PC-9 (cell line): Measurements from ENCODE around the gene NMRK2. TPM values are rescaled to one million over a fixed set of nuclear protein-coding genes. Genes with fewer than 3 reads are reported as not detected.

Experiments used
- BruUV-seq: library from RNA; stranded (reverse); fragments of 400-500 nt; replicated peaks from 2 replicates; lab custom pipeline; 2021; lab: Mats Ljungman, UMichigan
- CTCF ChIA-PET: fragments of 300-600 bp; sonication (Branson Sonifier 250); formaldehyde crosslinking; loops from one replicate; lab custom pipeline; 2022; ENCODE audit warnings: antibody characterized with exemption; lab: Charles Lee
- POLR2A ChIA-PET: fragments of 300-600 bp; sonication (Branson Sonifier 250); formaldehyde crosslinking; loops from one replicate; lab custom pipeline; 2022; ENCODE audit warnings: antibody characterized with exemption; ENCODE audit not compliant: unreplicated experiment; lab: Charles Lee
- DNase-seq, 2 experiments: peaks; one replicate each; pipeline versions ENCODE4 v3.0.0 to v3.0.0-alpha.2; 2015 to 2022; ENCODE audit warnings: mixed read lengths in 1 of 2
- H2AFZ ChIP-seq: fragments of 200-600 bp; sonication (generic); 2 replicates; pipeline ENCODE4 v1.8.1; 2017; ENCODE audit warnings: antibody characterized with exemption
- H3F3A ChIP-seq: fragments of 200-600 bp; sonication (generic); 2 replicates; pipeline ENCODE4 v1.8.1; 2017; ENCODE audit warnings: antibody characterized with exemption, mild to moderate bottlenecking, low read depth; ENCODE audit not compliant: insufficient read depth
- H3K27ac ChIP-seq: fragments of 200-600 bp; sonication (generic); 2 replicates; pipeline ENCODE4 v1.6.1; 2016; ENCODE audit warnings: mixed run types
- H3K27me3 ChIP-seq: fragments of 200-600 bp; sonication (generic); 2 replicates; pipeline ENCODE4 v1.6.1; 2016; ENCODE audit warnings: low read depth, mixed run types; ENCODE audit not compliant: insufficient read depth
- H3K36me3 ChIP-seq: fragments of 200-600 bp; sonication (generic); 2 replicates; pipeline ENCODE4 v1.6.1; 2016; ENCODE audit warnings: low read depth, mixed run types
- H3K4me1 ChIP-seq: fragments of 200-600 bp; sonication (generic); replicated peaks from 2 replicates; pipeline ENCODE4 v1.6.1; 2016; ENCODE audit warnings: mixed run types; ENCODE audit not compliant: insufficient read depth
- H3K4me2 ChIP-seq: fragments of 200-600 bp; sonication (generic); 2 replicates; pipeline ENCODE4 v1.6.1; 2017; ENCODE audit warnings: mixed run types
- H3K4me3 ChIP-seq: fragments of 200-600 bp; sonication (generic); 2 replicates; pipeline ENCODE4 v1.6.1; 2016; ENCODE audit warnings: mixed run types
- H3K79me2 ChIP-seq: fragments of 200-600 bp; sonication (generic); 2 replicates; pipeline ENCODE4 v1.6.1; 2017; ENCODE audit warnings: low read depth, mixed run types
- H3K9me2 ChIP-seq: fragments of 200-600 bp; sonication (generic); 2 replicates; pipeline ENCODE4 v1.8.1; 2017; ENCODE audit warnings: mild to moderate bottlenecking; ENCODE audit not compliant: insufficient read depth
- H3K9me3 ChIP-seq: fragments of 200-600 bp; sonication (generic); 2 replicates; pipeline ENCODE4 v1.8.1; 2016; ENCODE audit warnings: low read depth; ENCODE audit not compliant: insufficient read depth
- H4K20me1 ChIP-seq: fragments of 200-600 bp; sonication (generic); 2 replicates; pipeline ENCODE4 v1.8.1; 2017; ENCODE audit not compliant: insufficient read depth
- EZH2 ChIP-seq: fragments of 200-600 bp; sonication (generic); IDR thresholded peaks from 2 replicates; pipeline ENCODE4 v1.8.0; 2017; ENCODE audit warnings: antibody characterized with exemption, low read depth
- intact Hi-C: fragments of 100-400 bp; cut with micrococcal nuclease; formaldehyde crosslinking; loops from one replicate; pipeline ENCODE4 v1.10.0; 2022; ENCODE audit not compliant: unreplicated experiment
- total RNA-seq: library from RNA; stranded (reverse); gene quantifications from 2 replicates; pipeline ENCODE4 v1.2.3, GENCODE V29; 2021
- TF ChIP-seq, protein P1 (sequence below): fragments of 200-600 bp; sonication (generic); conservative IDR thresholded peaks from 2 replicates; pipeline ENCODE4 v1.6.1; 2017; ENCODE audit warnings: mixed run types, antibody characterized with exemption, mild to moderate bottlenecking, moderate library complexity

Gene NMRK2
- total RNA-seq, 1 experiment from 2014 or later: not detected

DNA sequence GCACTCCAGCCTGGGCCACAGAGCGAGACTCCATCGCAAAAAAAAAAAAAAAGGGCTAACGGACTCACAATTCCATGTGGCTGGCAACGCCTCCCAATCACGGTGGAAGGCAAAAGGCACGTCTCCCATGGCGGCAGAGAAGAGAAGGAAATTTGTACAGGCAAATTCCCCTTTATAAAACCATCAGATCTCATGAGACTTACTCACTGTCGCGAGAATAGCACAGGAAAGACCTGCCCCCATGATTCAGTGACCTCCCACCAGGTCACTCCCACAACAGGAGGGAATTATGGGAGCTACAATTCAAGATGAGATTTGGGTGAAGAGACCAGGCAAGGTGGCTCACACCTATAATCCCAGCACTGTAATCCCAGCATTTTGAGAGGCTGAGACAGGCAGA is 18.7 kb upstream of the NMRK2 start:
- no peak for DNase-seq
- H3K27me3 ChIP-seq: peaks cover 4% of the 10 kb centered on the region; the same call in 1 of the 2 replicates
- ChIA-PET CTCF (interaction anchor here (0.6 kb wide), 1 partner anchor 19 kb away, joined by 12 read pairs; no protein-coding TSS in a partner anchor), POLR2A (no interaction called here)
- H3F3A ChIP-seq: no peaks in the 10 kb centered on the region
- intact Hi-C loops: no loop called here
- no peaks in the 10 kb centered on the region for H3K4me1 ChIP-seq
- no peak for TF ChIP-seq EZH2
- TF ChIP-seq, protein P1, sequence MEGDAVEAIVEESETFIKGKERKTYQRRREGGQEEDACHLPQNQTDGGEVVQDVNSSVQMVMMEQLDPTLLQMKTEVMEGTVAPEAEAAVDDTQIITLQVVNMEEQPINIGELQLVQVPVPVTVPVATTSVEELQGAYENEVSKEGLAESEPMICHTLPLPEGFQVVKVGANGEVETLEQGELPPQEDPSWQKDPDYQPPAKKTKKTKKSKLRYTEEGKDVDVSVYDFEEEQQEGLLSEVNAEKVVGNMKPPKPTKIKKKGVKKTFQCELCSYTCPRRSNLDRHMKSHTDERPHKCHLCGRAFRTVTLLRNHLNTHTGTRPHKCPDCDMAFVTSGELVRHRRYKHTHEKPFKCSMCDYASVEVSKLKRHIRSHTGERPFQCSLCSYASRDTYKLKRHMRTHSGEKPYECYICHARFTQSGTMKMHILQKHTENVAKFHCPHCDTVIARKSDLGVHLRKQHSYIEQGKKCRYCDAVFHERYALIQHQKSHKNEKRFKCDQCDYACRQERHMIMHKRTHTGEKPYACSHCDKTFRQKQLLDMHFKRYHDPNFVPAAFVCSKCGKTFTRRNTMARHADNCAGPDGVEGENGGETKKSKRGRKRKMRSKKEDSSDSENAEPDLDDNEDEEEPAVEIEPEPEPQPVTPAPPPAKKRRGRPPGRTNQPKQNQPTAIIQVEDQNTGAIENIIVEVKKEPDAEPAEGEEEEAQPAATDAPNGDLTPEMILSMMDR: no peak
- H3K9me3 ChIP-seq: no peaks in the 10 kb centered on the region
- no peaks in the 10 kb centered on the region for H3K36me3 ChIP-seq
- no peak overlapping the region for H3K4me3 ChIP-seq
- H3K9me2 ChIP-seq: no peaks in the 10 kb centered on the region
- H3K79me2 ChIP-seq: no peaks in the 10 kb centered on the region
- H3K4me2 ChIP-seq: no peak overlapping the region
- no TSS peak for BruUV-seq
- H2AFZ ChIP-seq: no peak overlapping the region
- no peaks in the 10 kb centered on the region for H4K20me1 ChIP-seq
- H3K27ac ChIP-seq: no peak overlapping the region

DNA sequence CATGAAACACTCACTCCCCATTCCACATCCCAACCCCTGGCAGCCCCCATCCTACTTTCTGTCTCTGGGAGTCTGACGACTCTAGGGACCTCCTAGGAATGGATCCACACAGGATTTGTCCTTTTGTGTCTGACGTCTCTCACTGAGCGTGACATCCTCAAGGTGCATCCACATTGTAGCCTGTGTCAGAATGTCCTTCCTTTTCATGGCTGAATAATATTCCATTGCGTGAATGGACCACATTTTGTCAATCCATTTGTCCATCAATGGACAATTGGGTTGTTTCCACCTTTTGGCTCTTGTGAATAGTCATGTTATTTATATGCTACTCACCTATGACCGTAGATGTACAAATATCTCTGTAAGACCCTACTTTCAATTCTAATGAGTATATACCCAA is 16.8 kb upstream of the NMRK2 start:
- Histone ChIP-seq H3K27ac (no peak overlapping the region), H3K4me1 (no peaks in the 10 kb centered on the region), H3K4me3 (no peak overlapping the region), H3K9me3 (no peaks in the 10 kb centered on the region), H3K4me2 (no peak overlapping the region), H3F3A (no peaks in the 10 kb centered on the region), H3K79me2 (no peaks in the 10 kb centered on the region), H3K36me3 (no peaks in the 10 kb centered on the region), H3K9me2 (no peaks in the 10 kb centered on the region), H2AFZ (no peak overlapping the region), H4K20me1 (no peaks in the 10 kb centered on the region), H3K27me3 (peaks cover 9% of the 10 kb centered on the region; the same call in 1 of the 2 replicates)
- TF ChIP-seq EZH2: no peak
- TF ChIP-seq, protein P1: no peak
- BruUV-seq: no TSS peak
- intact Hi-C loops: no loop called here
- CTCF ChIA-PET: no interaction called here
- no peak for DNase-seq
- POLR2A ChIA-PET: no interaction called here

DNA sequence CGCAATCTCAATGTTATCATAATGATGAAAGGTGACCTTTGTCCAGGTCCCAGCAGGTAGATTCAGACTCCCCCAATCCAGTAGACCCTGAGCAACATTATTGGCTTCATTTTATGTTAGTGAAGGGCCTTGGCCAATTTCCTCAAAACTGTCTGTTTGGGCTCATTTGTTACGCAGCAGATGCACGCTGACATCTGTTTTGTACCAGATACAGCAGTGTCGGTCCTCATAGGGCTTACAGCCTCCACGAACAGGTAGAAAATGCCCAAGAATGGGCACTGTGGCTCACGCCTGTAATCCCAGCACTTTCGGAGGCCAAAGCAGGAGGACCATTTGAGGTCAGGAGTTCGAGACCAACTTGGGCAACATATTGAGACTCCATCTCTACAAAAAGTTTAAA is 13.1 kb upstream of the NMRK2 start:
- H3K27me3 ChIP-seq: peaks cover 32% of the 10 kb centered on the region
- H3K4me1 ChIP-seq: no peaks in the 10 kb centered on the region
- no peak overlapping the region for H3K27ac ChIP-seq
- no peak overlapping the region for H2AFZ ChIP-seq
- no peaks in the 10 kb centered on the region for H3K36me3 ChIP-seq
- ChIA-PET POLR2A (no interaction called here), CTCF (no interaction called here)
- no peak overlapping the region for H3K4me3 ChIP-seq
- DNase-seq: no peak
- no peak for TF ChIP-seq EZH2
- TF ChIP-seq, protein P1: no peak
- H3K9me2 ChIP-seq: no peaks in the 10 kb centered on the region
- H3K4me2 ChIP-seq: no peak overlapping the region
- no TSS peak for BruUV-seq
- H3K9me3 ChIP-seq: no peaks in the 10 kb centered on the region
- no peaks in the 10 kb centered on the region for H3F3A ChIP-seq
- no peaks in the 10 kb centered on the region for H3K79me2 ChIP-seq
- intact Hi-C loops: no loop called here
- no peaks in the 10 kb centered on the region for H4K20me1 ChIP-seq
